T-helper 17 cell (primary cell): ENCODE results near the gene MSI2. TPM values are rescaled to one million over a fixed set of nuclear protein-coding genes. Genes with fewer than 3 reads are reported as not detected.

Experiments
- ATAC-seq: fragments of 150-1000 bp; cut with Tn5 transposase; 2 replicates; pipeline ENCODE4 v1.10.0; 2021; ENCODE audit warnings: mild to moderate bottlenecking, moderate library complexity
- DNase-seq, 3 donors: peaks; one replicate each; pipeline versions ENCODE4 v3.0.0 to v3.0.0-alpha.2; 2020 to 2021
- H3K9me3 ChIP-seq: one replicate; pipeline ENCODE4 v1.7.0; 2013; ENCODE audit warnings: low read length, mild to moderate bottlenecking; ENCODE audit not compliant: control insufficient read depth, poor library complexity, severe bottlenecking
- H3K27ac Mint-ChIP-seq: one replicate; pipeline ENCODE4 v1.8.0; 2022; ENCODE audit warnings: mild to moderate bottlenecking, moderate library complexity, mixed read lengths
- H3K27me3 Mint-ChIP-seq: one replicate; pipeline ENCODE4 v1.8.0; 2022; ENCODE audit warnings: mixed read lengths
- H3K36me3 Mint-ChIP-seq: one replicate; pipeline ENCODE4 v1.8.0; 2022; ENCODE audit warnings: low read depth, mixed read lengths
- H3K4me1 Mint-ChIP-seq: one replicate; pipeline ENCODE4 v1.8.0; 2022; ENCODE audit warnings: mild to moderate bottlenecking, mixed read lengths
- H3K4me3 Mint-ChIP-seq: one replicate; pipeline ENCODE4 v1.8.0; 2022; ENCODE audit warnings: mild to moderate bottlenecking, moderate library complexity, mixed read lengths
- total RNA-seq, 4 donors: library from RNA in 2 of 4; stranded (reverse) in 2 of 4; gene quantifications; one replicate each; pipeline ENCODE4 v1.2.3 and lab custom pipeline; 2022 to 2026

MSI2 gene
- total RNA-seq, 2 donors from 2014 or later = 148 to 151 TPM

GRCh38 chr17:57416369-57416768, 160.0 kb downstream of the MSI2 start:
- ATAC-seq (no peak), DNase-seq (no peak)
- H3K4me3 Mint-ChIP-seq = peak overlapping the region; percentile 13
- H3K9me3 ChIP-seq = no peaks in the 10 kb centered on the region
- no peaks in the 10 kb centered on the region for H3K27me3 Mint-ChIP-seq
- H3K36me3 Mint-ChIP-seq = no peaks in the 10 kb centered on the region
- H3K4me1 Mint-ChIP-seq = peaks cover 26% of the 10 kb centered on the region
- H3K27ac Mint-ChIP-seq = no peak overlapping the region

DNA sequence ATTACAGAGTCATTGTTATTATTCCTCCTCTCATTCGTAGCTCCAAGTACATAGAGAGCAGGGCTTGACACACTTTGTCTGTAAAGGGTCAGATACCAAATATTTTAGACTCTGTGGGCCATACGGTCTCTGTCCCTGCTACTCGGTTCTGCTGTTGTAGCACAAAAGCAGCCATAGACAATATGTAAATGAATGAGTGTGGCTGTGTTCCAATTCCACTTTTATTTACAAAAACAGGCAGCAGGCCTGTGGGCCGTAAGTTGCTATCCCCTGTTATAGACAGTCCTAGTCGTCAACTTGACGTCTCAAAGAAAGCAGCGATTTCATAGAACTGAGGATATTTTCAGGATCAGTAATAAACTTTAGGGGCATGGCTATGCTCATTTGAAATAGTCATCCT, 161.6 kb downstream of the MSI2 start:
- Mint-ChIP-seq H3K27ac (peak overlapping the region; percentile 24), H3K4me3 (no peak overlapping the region), H3K27me3 (no peaks in the 10 kb centered on the region), H3K36me3 (no peaks in the 10 kb centered on the region), H3K4me1 (peaks cover 26% of the 10 kb centered on the region)
- ATAC-seq (no peak), DNase-seq (no peak)
- H3K9me3 ChIP-seq = no peaks in the 10 kb centered on the region

GRCh38 chr17:57418463-57419246, 162.3 kb downstream of the MSI2 start:
- Mint-ChIP-seq H3K27me3 (no peaks in the 10 kb centered on the region), H3K36me3 (no peaks in the 10 kb centered on the region), H3K27ac (peak overlapping the region; percentile 24), H3K4me1 (peaks cover 27% of the 10 kb centered on the region), H3K4me3 (no peak overlapping the region)
- ATAC-seq (no peak), DNase-seq (no peak)
- H3K9me3 ChIP-seq = no peaks in the 10 kb centered on the region

- ATAC-seq (no peak), DNase-seq (no peak)
- H3K9me3 ChIP-seq = no peaks in the 10 kb centered on the region
- H3K4me3 Mint-ChIP-seq = no peak overlapping the region
- no peak overlapping the region for H3K27ac Mint-ChIP-seq
- H3K36me3 Mint-ChIP-seq = no peaks in the 10 kb centered on the region
- H3K4me1 Mint-ChIP-seq = peaks cover 27% of the 10 kb centered on the region
- no peaks in the 10 kb centered on the region for H3K27me3 Mint-ChIP-seq
These were observed 163.7 kb downstream of the MSI2 start for GRCh38 chr17:57419940-57420550.

DNA sequence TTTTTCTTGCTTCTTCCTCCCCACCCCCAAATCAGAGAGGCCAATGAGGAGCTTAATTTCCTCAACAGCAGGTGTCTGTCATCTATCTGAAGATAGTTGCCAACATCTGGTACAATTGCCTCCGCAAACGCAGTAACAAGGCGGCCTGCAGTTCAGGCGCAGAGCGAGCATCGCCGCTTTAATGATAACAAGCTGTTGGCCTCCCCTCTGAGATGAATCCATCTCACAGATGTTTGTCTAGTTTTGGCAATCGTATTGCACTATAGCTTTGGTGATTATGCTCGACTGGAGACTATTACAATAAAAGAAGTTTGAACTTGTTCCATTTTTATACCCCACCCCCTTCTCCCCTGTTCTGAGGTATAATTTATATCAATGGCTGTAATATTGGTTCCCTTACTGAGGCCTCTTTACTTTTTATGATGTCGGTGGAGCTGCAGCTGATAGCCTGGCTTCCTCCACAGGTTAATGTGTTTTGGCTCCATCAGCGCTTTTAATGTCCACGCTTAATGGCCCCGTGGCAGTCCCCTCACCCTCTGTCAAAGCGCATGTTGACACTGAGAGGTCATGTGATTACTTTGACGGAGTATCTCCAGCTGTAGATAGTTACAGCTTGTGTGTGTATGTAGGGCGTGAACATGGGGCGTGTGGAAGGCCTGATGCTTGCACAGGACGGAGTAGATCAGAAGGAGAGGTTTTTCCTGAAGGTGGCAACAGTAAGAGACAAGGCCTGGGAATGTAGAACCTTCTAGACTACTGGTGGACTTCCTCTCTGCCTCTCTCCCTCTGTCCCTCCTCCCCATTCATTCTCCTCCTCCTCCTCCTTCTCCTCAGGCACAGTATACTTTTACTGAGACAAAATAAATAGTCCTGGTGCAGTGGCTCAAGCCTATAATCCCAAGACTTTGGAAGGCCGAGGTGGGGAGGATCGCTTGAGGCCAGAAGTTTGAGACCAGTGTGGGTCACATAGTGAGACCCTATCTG, 164.7 kb downstream of the MSI2 start:
- Mint-ChIP-seq H3K4me3 (no peak overlapping the region), H3K27ac (no peak overlapping the region), H3K4me1 (peaks cover 26% of the 10 kb centered on the region), H3K36me3 (no peaks in the 10 kb centered on the region), H3K27me3 (no peaks in the 10 kb centered on the region)
- ATAC-seq (no peak), DNase-seq (no peak)
- no peaks in the 10 kb centered on the region for H3K9me3 ChIP-seq

- ATAC-seq (no peak), DNase-seq (no peak)
- Mint-ChIP-seq H3K36me3 (no peaks in the 10 kb centered on the region), H3K4me3 (no peak overlapping the region), H3K4me1 (peaks cover 24% of the 10 kb centered on the region), H3K27ac (no peak overlapping the region), H3K27me3 (no peaks in the 10 kb centered on the region)
- no peaks in the 10 kb centered on the region for H3K9me3 ChIP-seq
These were observed 166.3 kb downstream of the MSI2 start for GRCh38 chr17:57422574-57423164.

GRCh38 chr17:57423541-57423940, 167.2 kb downstream of the MSI2 start:
- DNase-seq (no peak), ATAC-seq (no peak)
- H3K36me3 Mint-ChIP-seq = no peaks in the 10 kb centered on the region
- H3K27me3 Mint-ChIP-seq = no peaks in the 10 kb centered on the region
- no peak overlapping the region for H3K4me3 Mint-ChIP-seq
- peaks cover 24% of the 10 kb centered on the region for H3K4me1 Mint-ChIP-seq
- H3K9me3 ChIP-seq = no peaks in the 10 kb centered on the region
- H3K27ac Mint-ChIP-seq = no peak overlapping the region

GRCh38 chr17:57424273-57424672, 167.9 kb downstream of the MSI2 start:
- H3K27ac Mint-ChIP-seq = no peak overlapping the region
- no peak overlapping the region for H3K4me3 Mint-ChIP-seq

DNA sequence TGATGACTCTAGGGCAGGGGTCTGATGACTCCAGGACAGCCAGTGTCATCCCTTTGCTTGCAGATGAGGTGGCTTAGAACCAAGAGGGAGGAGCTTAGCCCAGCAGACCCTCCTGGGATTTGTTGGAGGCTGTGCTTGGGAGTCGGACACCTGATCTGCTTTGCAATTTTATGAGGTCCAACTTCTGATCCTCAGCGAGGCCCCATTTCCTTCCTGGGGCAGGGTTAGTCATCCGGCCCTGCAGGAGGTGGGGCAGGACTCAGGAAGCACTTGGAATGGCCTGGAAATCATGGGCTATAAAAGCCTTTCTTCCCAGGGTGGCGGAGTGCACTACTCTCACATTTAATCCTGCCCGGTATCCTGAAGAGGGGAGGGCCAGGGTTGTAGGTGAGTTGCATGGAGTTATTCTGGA, 168.5 kb downstream of the MSI2 start:
- no peaks in the 10 kb centered on the region for H3K9me3 ChIP-seq
- H3K27ac Mint-ChIP-seq = no peak overlapping the region
- H3K4me1 Mint-ChIP-seq = peaks cover 32% of the 10 kb centered on the region
- no peak for ATAC-seq
- DNase-seq = no peak
- H3K27me3 Mint-ChIP-seq = no peaks in the 10 kb centered on the region
- no peaks in the 10 kb centered on the region for H3K36me3 Mint-ChIP-seq
- H3K4me3 Mint-ChIP-seq = no peak overlapping the region

More at GRCh38 chr17:57424273-57424672, 167.9 kb downstream of the MSI2 start:
- DNase-seq (no peak), ATAC-seq (no peak)
- Mint-ChIP-seq H3K4me1 (peaks cover 30% of the 10 kb centered on the region), H3K27me3 (no peaks in the 10 kb centered on the region), H3K36me3 (no peaks in the 10 kb centered on the region)
- H3K9me3 ChIP-seq = no peaks in the 10 kb centered on the region

DNA sequence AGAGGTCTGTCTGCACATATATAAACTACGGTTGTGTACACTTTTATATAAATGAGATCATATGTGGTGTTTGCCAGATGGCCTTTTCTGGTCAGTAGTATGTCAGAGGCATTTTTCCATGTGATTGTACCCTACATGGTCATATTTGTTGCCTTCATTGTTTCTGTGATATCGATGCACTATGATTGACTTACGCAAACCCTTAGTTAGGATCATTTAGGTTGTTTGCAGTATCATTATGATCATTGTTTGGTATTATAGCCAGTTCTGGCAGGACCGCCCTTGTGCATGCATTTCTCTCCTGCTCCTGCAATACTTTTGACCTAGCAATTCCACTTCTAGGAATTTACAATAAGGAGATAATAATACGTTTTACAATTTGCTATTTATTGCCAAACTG, 169.1 kb downstream of the MSI2 start:
- Mint-ChIP-seq H3K27me3 (no peaks in the 10 kb centered on the region), H3K27ac (no peak overlapping the region), H3K4me1 (peaks cover 32% of the 10 kb centered on the region), H3K4me3 (no peak overlapping the region), H3K36me3 (no peaks in the 10 kb centered on the region)
- DNase-seq = no peak
- H3K9me3 ChIP-seq = no peaks in the 10 kb centered on the region
- ATAC-seq = no peak

GRCh38 chr17:57425903-57426880, 169.9 kb downstream of the MSI2 start:
- Mint-ChIP-seq H3K4me1 (peaks cover 30% of the 10 kb centered on the region), H3K27ac (no peak overlapping the region)

GRCh38 chr17:57429966-57430365, 173.6 kb downstream of the MSI2 start:
- H3K4me3 Mint-ChIP-seq = no peak overlapping the region
- H3K27ac Mint-ChIP-seq = peak overlapping the region; percentile 27
- no peaks in the 10 kb centered on the region for H3K27me3 Mint-ChIP-seq
- DNase-seq (no peak), ATAC-seq (no peak)
- H3K9me3 ChIP-seq = no peaks in the 10 kb centered on the region
- peaks cover 35% of the 10 kb centered on the region for H3K4me1 Mint-ChIP-seq
- peaks cover 3% of the 10 kb centered on the region for H3K36me3 Mint-ChIP-seq

More at GRCh38 chr17:57425903-57426880, 169.9 kb downstream of the MSI2 start:
- no peaks in the 10 kb centered on the region for H3K9me3 ChIP-seq
- Mint-ChIP-seq H3K27me3 (no peaks in the 10 kb centered on the region), H3K4me3 (no peak overlapping the region), H3K36me3 (no peaks in the 10 kb centered on the region)
- no peak for DNase-seq
- no peak for ATAC-seq
